Activated T-helper 2 cell treated with anti-CD3 and anti-CD28 coated beads, Interferon-gamma antibody, Interleukin-2, Interleukin-4, amounts not matched to agents 10 μg/mL and 5 μg/mL and 100 μg/mL, durations not matched to agents 14 hours and 24 hours and 36 hours (primary cell): ENCODE results near the gene FTCD. TPM values are rescaled to one million over a fixed set of nuclear protein-coding genes. Genes with fewer than 3 reads are reported as not detected.

Experiments
- DNase-seq: peaks from one replicate; pipeline ENCODE4 v3.0.0; 2021; ENCODE audit warnings: low spot score
- H3K27ac Mint-ChIP-seq: one replicate; pipeline ENCODE4 v1.8.0; 2021; ENCODE audit warnings: mixed read lengths
- H3K27me3 Mint-ChIP-seq: one replicate; pipeline ENCODE4 v1.8.0; 2021; ENCODE audit warnings: low read depth, mixed read lengths
- H3K36me3 Mint-ChIP-seq: one replicate; pipeline ENCODE4 v1.8.0; 2021; ENCODE audit warnings: low read depth, mixed read lengths
- H3K4me1 Mint-ChIP-seq: one replicate; pipeline ENCODE4 v1.8.0; 2021; ENCODE audit warnings: low read depth, mixed read lengths
- H3K4me3 Mint-ChIP-seq: one replicate; pipeline ENCODE4 v1.8.0; 2021; ENCODE audit warnings: low read depth, mild to moderate bottlenecking, moderate library complexity, mixed read lengths
- H3K9me3 Mint-ChIP-seq: one replicate; pipeline ENCODE4 v1.8.0; 2021; ENCODE audit warnings: mixed read lengths
- intact Hi-C: fragments of 100-400 bp; cut with micrococcal nuclease; formaldehyde crosslinking; loops from one replicate; pipeline ENCODE4 v1.15.1; 2023
- total RNA-seq: library from RNA; stranded (reverse); gene quantifications from 2 replicates; pipeline ENCODE4 v1.2.3, GENCODE V29; 2022

FTCD gene
- total RNA-seq, 1 donor from 2014 or later = 0.14 TPM

DNA sequence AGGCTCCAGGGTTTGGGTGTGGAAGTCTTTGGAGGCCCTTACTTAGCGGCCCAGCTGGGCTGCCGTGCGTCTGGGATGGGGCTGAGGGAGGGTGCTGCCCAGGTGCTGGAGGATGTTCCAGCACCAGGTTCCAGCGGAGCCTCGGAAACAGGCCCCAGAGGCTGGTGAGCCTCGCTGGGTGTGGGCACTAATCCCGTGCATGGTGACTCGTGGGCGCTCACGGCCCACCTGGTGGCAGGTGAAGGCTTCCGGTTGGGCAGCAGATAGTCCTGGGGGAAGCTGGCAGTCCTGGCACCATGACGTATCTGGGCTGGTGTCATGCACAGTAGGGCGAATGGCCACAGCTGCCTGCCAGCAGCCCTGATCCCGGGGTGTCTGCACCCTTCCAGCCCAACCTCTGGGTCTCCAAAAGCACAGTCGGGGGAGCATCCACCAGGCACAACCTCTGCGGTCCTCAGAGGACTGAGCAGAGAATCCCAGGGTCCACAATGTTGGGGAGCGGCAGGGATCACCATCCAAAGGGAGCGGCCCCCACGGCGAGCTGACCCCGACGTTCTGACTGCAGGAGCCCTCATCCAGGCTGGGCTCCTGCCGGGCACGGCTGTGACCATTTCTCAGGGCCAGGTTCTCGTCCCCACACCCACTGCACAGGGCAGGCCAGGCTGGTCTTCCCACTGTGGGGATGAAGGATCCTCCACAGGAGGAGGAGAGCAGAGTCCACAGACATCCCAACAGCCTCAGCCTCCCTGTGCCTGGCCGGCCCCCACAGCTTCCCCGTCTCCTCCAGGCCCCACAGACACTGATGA, 25.3 kb downstream of the FTCD start:
- no peak for DNase-seq
- Mint-ChIP-seq H3K27ac (no peak overlapping the region), H3K4me3 (no peak overlapping the region), H3K9me3 (no peaks in the 10 kb centered on the region), H3K4me1 (no peaks in the 10 kb centered on the region), H3K36me3 (no peaks in the 10 kb centered on the region), H3K27me3 (no peaks in the 10 kb centered on the region)
- intact Hi-C loops = no loop called here

DNA sequence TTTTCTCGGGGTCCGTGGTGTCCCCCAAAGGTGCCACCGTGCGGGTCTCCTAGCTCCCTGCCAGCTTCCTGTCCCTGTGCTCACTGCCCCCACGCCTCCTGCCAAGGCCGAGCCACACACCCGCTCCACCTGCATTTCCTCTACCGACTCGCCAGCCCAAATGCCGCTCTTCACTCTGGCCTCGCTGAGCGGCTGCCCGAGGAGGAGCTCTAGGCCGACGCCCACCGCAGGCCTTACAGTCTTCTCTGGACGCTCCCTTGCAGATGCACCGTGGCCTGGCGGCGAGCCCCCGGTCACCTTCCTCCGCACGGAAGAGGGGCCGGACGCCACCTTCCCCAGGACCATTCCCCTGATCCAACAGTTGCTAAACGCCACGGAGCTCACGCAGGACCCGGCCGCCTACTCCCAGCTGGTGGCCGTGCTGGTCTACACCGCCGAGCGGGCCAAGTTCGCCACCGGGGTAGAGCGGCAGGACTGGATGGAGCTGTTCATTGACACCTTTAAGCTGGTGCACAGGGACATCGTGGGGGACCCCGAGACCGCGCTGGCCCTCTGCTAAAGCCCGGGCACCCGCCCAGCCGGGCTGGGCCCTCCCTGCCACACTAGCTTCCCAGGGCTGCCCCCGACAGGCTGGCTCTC, 26.3 kb downstream of the FTCD start:
- H3K27me3 Mint-ChIP-seq = no peaks in the 10 kb centered on the region
- no peaks in the 10 kb centered on the region for H3K9me3 Mint-ChIP-seq
- H3K4me3 Mint-ChIP-seq = no peak overlapping the region
- no peaks in the 10 kb centered on the region for H3K36me3 Mint-ChIP-seq
- no peak overlapping the region for H3K27ac Mint-ChIP-seq
- H3K4me1 Mint-ChIP-seq = no peaks in the 10 kb centered on the region
- DNase-seq = no peak
- intact Hi-C loops = no loop called here

DNA sequence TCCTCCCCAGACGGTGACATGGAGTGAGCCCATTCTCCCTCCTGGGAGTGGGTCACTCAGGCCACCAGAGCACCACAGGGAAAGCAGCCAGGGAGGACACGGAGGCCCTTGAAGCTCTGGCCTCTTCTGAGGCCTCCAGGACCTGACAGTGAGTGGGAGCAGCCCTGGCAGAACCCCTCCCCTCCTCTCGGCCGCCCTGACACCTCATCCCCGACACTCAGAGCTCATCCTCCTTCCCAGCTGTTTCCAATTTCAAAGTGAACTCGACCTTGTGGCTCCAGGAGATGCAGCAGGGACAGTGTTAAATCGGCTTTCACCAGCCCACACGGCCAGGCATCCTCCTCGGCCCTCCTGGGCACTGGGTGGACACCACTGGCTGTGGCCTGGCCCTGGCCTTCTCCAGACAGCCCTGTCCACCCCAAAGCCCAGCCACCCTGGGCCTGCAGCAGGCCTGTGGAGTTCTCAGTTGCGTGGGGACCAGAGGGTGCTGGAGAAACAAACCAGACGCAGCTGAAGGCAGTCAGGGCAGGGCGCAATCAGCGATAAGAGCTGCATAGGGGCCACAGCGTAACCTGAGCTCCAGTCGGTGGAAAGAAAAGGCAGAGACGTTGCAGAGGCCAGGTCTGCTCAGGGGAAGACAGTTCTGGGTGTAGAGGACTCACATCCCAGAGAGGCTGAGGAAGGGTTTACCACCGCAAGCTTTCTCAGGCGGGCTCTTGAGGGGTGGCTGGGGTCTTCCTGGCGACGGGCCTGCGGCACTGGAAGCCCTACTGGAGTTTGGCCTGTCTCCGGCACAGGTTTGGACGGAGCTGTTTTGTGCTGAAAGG, 27.1 kb downstream of the FTCD start:
- H3K4me3 Mint-ChIP-seq = no peak overlapping the region
- intact Hi-C loops = no loop called here
- no peak for DNase-seq

DNA sequence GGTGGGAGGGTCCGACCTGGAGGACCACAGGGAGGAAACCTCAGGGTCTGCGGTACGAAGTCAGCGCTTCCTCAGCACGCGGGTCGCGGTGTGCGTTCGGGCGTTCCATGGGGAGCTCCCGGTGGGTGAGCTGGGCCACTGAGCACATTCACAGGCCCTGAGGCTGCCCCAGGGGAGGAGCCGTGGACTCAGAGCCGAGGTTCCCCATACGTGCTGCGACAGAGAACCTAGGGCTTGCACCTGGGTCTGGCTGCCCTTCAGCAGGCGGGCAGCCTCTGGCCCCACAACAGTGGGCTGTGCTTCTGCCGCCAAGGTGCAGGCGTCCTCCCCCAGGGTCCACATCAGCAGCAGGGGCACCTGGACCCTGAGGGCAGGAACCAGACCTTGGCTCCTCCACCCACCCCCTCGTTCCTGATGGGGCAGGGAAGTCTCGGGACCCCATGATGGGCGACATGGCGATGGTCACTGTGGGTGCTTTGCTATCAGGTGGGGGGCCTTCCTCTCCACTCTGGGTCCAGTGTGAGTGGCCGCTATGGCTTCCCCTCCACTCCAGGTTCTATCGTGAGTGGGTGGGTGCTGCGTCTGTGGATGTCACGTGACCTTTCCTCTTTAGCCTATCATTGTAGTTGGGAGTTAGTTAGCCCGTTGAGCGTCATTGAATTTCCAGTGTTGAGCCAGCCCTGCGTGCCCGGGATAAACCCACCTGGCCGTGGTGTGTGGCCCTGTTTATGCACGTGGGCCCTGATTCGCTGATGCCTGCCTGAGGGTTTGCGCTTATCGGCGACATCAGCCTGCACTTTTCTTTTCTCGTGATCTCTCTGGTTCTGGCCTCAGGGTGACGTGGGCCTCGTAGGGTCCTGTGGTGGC, 27.9 kb downstream of the FTCD start:
- Mint-ChIP-seq H3K27ac (no peak overlapping the region), H3K9me3 (no peaks in the 10 kb centered on the region), H3K4me1 (no peaks in the 10 kb centered on the region), H3K27me3 (no peaks in the 10 kb centered on the region), H3K4me3 (no peak overlapping the region), H3K36me3 (no peaks in the 10 kb centered on the region)
- DNase-seq = no peak
- intact Hi-C loops = no loop called here

More for the DNA sequence above, 27.1 kb downstream of the FTCD start:
- no peaks in the 10 kb centered on the region for H3K4me1 Mint-ChIP-seq
- H3K9me3 Mint-ChIP-seq = no peaks in the 10 kb centered on the region
- no peaks in the 10 kb centered on the region for H3K27me3 Mint-ChIP-seq
- no peaks in the 10 kb centered on the region for H3K36me3 Mint-ChIP-seq
- H3K27ac Mint-ChIP-seq = no peak overlapping the region

DNA sequence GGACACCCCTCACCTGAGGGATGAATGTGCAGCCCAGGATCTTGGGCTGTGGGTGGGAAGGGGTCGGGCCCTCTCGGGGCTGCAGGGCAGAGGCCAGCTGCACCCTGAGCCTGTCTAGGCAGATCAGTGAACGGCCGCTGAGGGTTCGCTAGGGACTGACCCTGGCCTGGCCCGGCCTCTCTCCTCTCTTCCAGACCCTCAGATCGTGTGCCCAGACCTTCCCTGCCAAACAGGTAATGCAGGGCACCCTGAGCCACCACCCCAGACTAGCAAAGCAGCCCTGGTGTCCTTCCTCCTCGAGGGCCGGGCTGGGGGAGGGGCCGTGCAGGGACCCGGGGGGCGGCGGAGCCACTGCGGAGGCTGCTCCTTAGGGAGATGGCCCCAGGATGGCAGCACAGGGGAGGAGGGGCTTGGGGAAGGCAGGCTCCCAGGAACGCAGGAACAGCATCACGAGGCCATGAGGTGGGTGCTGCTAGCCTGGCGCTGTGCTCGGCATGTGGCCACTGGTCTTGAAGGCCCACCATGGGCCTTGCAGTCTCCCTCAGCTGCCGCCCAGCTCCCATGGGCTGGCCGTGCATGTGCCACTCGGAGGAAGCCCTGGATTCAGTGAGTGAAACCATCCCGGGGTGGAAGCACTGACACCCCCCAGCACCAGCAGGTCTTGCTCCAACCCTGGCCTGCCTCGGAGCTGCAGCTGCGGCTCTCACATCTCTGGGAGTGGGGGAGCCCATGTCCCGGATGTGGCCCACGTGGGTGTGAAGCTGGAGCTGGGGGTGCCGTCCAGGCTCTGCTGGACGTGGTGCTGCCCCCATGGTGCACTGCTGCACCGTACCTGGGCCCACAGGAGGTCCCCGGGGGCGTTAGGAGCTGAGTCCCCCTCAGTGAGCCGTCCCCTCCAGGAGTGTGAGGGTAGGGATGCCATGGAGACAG, 28.8 kb downstream of the FTCD start:
- Mint-ChIP-seq H3K27ac (no peak overlapping the region), H3K4me3 (no peak overlapping the region), H3K27me3 (no peaks in the 10 kb centered on the region), H3K36me3 (no peaks in the 10 kb centered on the region), H3K9me3 (no peaks in the 10 kb centered on the region), H3K4me1 (no peaks in the 10 kb centered on the region)
- intact Hi-C loops = no loop called here
- no peak for DNase-seq

DNA sequence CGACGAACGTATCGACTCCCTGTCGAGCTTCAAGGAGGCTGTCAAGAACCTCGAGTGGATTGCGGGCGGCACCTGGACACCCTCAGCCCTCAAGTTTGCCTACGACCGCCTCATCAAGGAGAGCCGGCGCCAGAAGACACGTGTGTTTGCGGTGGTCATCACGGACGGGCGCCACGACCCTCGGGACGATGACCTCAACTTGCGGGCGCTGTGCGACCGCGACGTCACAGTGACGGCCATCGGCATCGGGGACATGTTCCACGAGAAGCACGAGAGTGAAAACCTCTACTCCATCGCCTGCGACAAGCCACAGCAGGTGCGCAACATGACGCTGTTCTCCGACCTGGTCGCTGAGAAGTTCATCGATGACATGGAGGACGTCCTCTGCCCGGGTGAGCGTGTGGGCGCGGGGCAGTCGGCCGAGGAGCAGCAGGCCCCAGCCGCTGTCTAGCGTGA, 29.5 kb downstream of the FTCD start:
- no peaks in the 10 kb centered on the region for H3K9me3 Mint-ChIP-seq
- no peaks in the 10 kb centered on the region for H3K4me1 Mint-ChIP-seq
- no peak overlapping the region for H3K4me3 Mint-ChIP-seq
- intact Hi-C loops = no loop called here
- H3K27ac Mint-ChIP-seq = no peak overlapping the region
- no peaks in the 10 kb centered on the region for H3K27me3 Mint-ChIP-seq
- DNase-seq = no peak
- H3K36me3 Mint-ChIP-seq = no peaks in the 10 kb centered on the region

DNA sequence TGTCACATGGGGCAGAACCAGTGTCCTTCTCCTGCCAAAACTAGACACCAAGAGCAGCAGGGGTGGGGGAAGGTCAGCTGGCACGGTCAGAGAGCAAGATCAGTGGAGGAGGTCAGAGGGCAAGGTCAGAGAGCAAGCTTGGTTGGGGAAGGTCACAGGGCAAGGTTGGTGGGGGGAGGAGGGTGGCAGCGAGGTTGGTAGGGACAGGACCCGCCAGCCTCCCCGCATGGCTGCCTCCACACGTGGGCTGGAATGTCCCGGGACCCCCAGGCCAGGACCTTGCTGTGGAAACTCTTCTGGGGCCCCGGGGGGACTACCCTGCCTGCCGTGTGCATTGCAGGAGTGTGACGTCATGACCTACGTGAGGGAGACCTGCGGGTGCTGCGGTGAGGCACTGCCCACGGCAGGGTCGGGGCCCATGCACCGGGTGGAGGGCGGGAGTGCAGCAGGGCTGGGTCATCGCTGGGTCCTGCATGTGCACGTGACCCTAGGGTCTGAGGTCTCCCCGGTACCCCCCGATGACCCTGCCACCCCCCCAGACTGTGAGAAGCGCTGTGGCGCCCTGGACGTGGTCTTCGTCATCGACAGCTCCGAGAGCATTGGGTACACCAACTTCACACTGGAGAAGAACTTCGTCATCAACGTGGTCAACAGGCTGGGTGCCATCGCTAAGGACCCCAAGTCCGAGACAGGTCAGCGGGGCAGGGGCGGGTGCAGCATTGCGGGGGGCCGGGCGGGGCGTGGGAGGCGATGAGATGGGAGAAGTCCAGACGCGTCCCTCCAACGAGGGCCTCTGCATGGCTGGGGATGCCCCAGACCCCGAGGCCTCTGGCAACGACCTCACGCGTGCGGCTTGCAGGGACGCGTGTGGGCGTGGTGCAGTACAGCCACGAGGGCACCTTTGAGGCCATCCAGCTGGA, 30.2 kb downstream of the FTCD start:
- no peak overlapping the region for H3K27ac Mint-ChIP-seq
- no peaks in the 10 kb centered on the region for H3K36me3 Mint-ChIP-seq
- no peak for DNase-seq
- intact Hi-C loops = no loop called here
- no peaks in the 10 kb centered on the region for H3K4me1 Mint-ChIP-seq
- no peak overlapping the region for H3K4me3 Mint-ChIP-seq
- H3K9me3 Mint-ChIP-seq = no peaks in the 10 kb centered on the region
- H3K27me3 Mint-ChIP-seq = no peaks in the 10 kb centered on the region

DNA sequence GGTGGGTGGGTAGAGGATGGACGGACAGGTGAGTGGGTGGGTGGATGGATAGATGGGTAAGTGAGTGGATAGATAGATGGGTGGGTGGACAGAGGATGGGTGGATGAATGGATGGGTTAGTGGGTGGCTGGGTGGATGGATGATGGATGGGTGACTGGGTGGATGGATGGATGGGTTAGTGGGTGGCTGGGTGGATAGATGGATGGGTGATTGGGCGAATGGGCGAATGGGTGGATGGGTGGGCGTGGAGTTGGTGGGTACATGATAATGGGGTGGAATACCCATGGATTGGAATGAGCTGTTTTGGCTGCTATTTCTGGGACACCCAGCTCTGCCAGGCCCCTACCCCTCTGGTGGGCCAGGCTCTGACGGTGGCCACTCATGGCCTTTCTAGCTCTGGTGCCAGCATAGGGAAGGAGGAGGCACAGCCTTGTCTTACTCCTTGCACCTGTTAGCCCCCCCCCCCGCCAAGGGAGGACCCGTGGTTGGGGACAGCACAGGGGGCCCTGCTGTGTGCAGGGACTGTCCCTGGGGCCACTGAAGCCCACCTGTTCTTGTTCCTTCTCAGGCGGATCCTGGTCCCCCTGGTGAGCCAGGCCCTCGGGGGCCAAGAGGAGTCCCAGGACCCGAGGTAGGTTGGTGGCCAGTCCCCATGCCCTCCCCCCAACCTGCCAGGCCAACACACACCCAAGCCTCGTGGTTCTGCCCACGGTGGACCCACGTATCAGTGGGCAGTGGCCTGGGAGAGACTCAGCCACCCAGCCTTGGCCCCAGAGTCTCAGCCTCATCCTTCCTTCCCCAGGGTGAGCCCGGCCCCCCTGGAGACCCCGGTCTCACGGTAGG, 31.1 kb downstream of the FTCD start:
- H3K4me3 Mint-ChIP-seq = no peak overlapping the region
- H3K4me1 Mint-ChIP-seq = no peaks in the 10 kb centered on the region
- intact Hi-C loops = no loop called here
- H3K9me3 Mint-ChIP-seq = no peaks in the 10 kb centered on the region
- H3K27ac Mint-ChIP-seq = no peak overlapping the region
- no peak for DNase-seq
- H3K36me3 Mint-ChIP-seq = no peaks in the 10 kb centered on the region
- H3K27me3 Mint-ChIP-seq = no peaks in the 10 kb centered on the region

DNA sequence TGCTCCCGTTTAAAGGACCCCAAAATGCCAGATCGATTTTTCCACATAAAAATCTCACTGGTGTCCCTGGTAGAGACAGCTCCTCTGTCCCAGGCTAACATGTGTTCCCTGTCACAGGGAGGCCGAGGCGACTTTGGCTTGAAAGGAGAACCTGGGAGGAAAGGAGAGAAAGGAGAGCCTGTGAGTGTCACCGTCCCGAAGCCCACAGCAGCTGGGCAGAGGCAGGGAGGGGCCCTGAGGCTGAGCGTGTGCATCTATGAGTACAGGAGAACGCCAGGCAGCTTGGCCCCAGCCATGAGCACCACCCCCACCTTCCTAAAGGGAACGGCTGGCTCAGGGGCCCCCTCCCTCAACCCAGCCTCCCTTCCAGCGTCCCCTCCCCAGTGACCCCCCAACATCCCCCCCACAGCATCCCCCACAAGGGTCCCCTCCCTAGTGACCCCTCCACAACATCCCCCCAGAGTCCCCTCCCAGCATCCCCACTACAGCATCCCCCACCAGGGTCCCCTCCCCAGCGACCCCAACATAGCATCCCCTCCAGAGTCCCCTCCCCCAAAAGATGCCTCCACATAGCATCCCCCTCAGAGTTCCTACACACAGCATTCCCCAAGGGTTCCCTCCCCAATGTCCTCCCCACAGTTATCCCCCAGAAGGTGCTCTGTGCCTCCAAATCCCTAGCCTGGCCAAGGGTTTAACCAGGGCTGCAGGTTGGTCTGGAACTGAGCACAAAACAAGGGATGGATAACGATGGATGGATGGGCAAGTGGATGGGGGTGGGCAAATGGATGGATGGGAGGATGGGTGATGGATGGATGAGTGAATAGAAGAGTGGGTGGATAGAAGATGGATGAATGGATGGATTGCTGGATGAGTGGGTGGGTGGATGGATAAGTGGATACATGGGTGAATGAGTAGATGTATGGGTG, 32.4 kb downstream of the FTCD start:
- Mint-ChIP-seq H3K9me3 (no peaks in the 10 kb centered on the region), H3K4me1 (no peaks in the 10 kb centered on the region), H3K27me3 (no peaks in the 10 kb centered on the region), H3K36me3 (no peaks in the 10 kb centered on the region), H3K4me3 (no peak overlapping the region), H3K27ac (no peak overlapping the region)
- DNase-seq = no peak
- intact Hi-C loops = no loop called here
